ENCODE data around the gene CETN1.

Gene CETN1

GRCh38 chr18:595068-595467, 14.9 kb downstream of the CETN1 start:
- DNase-seq (ENCODE audit: low read depth): no peak
- no peak for TF ChIP-seq CTCF (conservative IDR thresholded peaks at IDR 0.05; ENCODE audit: low read depth, low read length)
- no peak overlapping the region for H3K4me3 ChIP-seq (ENCODE audit: low read length)

- TF ChIP-seq CTCF (conservative IDR thresholded peaks at IDR 0.05; ENCODE audit: low read depth, low read length): no peak
- DNase-seq (ENCODE audit: low read depth): no peak
- no peak overlapping the region for H3K4me3 ChIP-seq (ENCODE audit: low read length)
Measured at GRCh38 chr18:595571-595970, 15.4 kb downstream of the CETN1 start.

- peak overlapping the region; percentile 32 for H3K4me3 ChIP-seq (ENCODE audit: low read length)
- TF ChIP-seq CTCF (conservative IDR thresholded peaks at IDR 0.05; ENCODE audit: low read depth, low read length): no peak
- DNase-seq (ENCODE audit: low read depth): no peak
Measured at GRCh38 chr18:596288-596881, 16.2 kb downstream of the CETN1 start.

GRCh38 chr18:598124-598589, 18.0 kb downstream of the CETN1 start:
- no peak for TF ChIP-seq CTCF (conservative IDR thresholded peaks at IDR 0.05; ENCODE audit: low read depth, low read length)
- DNase-seq (ENCODE audit: low read depth): no peak

GRCh38 chr18:600107-600506, 19.9 kb downstream of the CETN1 start:
- no peak overlapping the region for H3K4me3 ChIP-seq (ENCODE audit: low read length)
- no peak for TF ChIP-seq CTCF (conservative IDR thresholded peaks at IDR 0.05; ENCODE audit: low read depth, low read length)
- DNase-seq (ENCODE audit: low read depth): no peak

More at GRCh38 chr18:598124-598589, 18.0 kb downstream of the CETN1 start:
- H3K4me3 ChIP-seq (ENCODE audit: low read length): no peak overlapping the region

- no peak for DNase-seq (ENCODE audit: low read depth)
- TF ChIP-seq CTCF (conservative IDR thresholded peaks at IDR 0.05; ENCODE audit: low read depth, low read length): no peak
- H3K4me3 ChIP-seq (ENCODE audit: low read length): no peak overlapping the region
Measured at GRCh38 chr18:604771-605170, 24.6 kb downstream of the CETN1 start.

GRCh38 chr18:607930-608329, 27.8 kb downstream of the CETN1 start:
- no peak for DNase-seq (ENCODE audit: low read depth)
- H3K4me3 ChIP-seq (ENCODE audit: low read length): no peak overlapping the region
- TF ChIP-seq CTCF (conservative IDR thresholded peaks at IDR 0.05; ENCODE audit: low read depth, low read length): no peak

All from retinal pigment epithelial cell (primary cell).